Prostate gland (tissue), 1 donor: Measurements from ENCODE around the gene SEMA3E.

ENCODE experiments used
- POLR2A ChIP-seq: fragments of 450-650 bp; IDR thresholded peaks from one replicate; pipeline ENCODE4 v1.6.1; 2016; ENCODE audit warnings: antibody characterized with exemption, mild to moderate bottlenecking
- POLR2AphosphoS5 ChIP-seq: sonication (generic); formaldehyde crosslinking; IDR thresholded peaks from one replicate; pipeline ENCODE4 v1.6.1; 2017; ENCODE audit warnings: antibody characterized with exemption

- TF ChIP-seq POLR2AphosphoS5 (no peak), POLR2A (no peak)
Observed at GRCh38 chr7:83608716-83609115, 40.2 kb downstream of the SEMA3E start.
